GM12864 (cell line): ENCODE measurements around the gene SH3BP5L.
"Not testable (repeated sequence)": the region's sequence is repeated elsewhere in the genome, so short reads cannot be mapped to it uniquely, and the experiment has no call there.

Experiments used
- DNase-seq: peaks from one replicate; pipeline ENCODE4 v3.0.0-alpha.2; 2011; ENCODE audit warnings: low read depth
- H3K4me3 ChIP-seq: 2 replicates; pipeline ENCODE4 v1.5.1; 2011; ENCODE audit warnings: mild to moderate bottlenecking, low read depth, low read length, control low read depth
- TF ChIP-seq, protein P1 (sequence below): IDR thresholded peaks from 2 replicates; pipeline ENCODE4 v1.5.1; 2011; ENCODE audit warnings: low read depth, mild to moderate bottlenecking, moderate library complexity, low read length, control low read depth, inconsistent platforms; ENCODE audit errors: missing control alignments

The SH3BP5L gene

DNA sequence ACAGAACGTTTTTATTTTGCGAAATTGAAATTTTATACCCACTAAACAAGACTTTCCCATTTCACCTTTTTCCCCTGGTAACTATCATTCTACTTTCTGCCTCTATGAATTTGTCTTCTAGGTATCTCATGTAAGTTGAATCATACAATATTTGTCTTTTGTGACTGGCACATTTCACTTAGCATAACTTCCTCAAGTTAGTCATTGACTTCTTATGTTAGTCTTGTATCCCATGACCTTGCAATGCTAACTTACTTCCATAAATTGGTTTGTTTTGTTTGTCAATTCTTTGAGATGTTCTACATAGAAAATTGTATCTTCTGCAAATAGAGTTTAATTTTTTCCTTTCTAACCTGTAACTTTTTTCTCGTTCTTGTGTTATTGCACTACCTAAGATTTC, 26.9 kb downstream of the SH3BP5L start:
- no peak overlapping the region for H3K4me3 ChIP-seq
- TF ChIP-seq, protein P1, sequence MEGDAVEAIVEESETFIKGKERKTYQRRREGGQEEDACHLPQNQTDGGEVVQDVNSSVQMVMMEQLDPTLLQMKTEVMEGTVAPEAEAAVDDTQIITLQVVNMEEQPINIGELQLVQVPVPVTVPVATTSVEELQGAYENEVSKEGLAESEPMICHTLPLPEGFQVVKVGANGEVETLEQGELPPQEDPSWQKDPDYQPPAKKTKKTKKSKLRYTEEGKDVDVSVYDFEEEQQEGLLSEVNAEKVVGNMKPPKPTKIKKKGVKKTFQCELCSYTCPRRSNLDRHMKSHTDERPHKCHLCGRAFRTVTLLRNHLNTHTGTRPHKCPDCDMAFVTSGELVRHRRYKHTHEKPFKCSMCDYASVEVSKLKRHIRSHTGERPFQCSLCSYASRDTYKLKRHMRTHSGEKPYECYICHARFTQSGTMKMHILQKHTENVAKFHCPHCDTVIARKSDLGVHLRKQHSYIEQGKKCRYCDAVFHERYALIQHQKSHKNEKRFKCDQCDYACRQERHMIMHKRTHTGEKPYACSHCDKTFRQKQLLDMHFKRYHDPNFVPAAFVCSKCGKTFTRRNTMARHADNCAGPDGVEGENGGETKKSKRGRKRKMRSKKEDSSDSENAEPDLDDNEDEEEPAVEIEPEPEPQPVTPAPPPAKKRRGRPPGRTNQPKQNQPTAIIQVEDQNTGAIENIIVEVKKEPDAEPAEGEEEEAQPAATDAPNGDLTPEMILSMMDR: no peak
- DNase-seq: no peak

DNA sequence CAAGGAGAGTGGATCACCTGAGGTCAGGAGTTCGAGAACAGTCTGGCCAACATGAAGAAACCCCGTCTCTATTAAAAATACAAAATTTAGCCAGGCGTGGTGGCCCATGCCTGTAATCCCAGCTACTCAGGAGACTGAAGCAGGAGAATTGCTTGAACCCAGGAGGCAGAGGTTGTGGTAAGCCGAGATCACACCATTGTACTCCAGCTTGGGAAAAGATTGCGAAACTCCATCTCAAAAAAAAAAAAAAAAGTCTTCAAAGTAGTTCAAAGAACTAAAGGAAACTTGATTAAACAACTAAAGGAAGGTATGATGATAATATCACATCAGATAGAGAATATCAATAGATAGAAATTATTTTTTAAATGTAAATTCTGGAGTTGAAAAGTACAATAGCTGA, 31.1 kb downstream of the SH3BP5L start:
- H3K4me3 ChIP-seq, DNase-seq: not testable (repeated sequence)

DNA sequence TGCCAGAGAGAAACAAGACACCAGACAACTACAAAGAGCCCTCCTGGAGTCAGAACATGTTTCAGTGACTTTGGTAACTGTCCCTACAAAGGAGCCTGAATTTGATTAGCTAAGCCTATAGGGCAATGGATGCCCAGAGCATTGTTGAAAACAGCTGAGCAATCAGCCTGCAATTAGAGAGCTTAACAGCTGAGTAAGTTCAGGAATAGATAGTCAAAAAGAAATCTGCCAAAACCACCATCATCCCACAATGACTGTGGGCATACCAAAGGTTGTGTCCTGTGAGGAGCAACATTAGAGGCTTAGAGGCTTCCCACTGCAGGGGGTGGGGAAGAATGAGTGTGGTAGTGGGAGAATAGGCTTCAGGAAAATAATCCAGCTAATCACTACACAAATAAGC, 32.1 kb downstream of the SH3BP5L start:
- no peak for DNase-seq
- H3K4me3 ChIP-seq: no peak overlapping the region
- TF ChIP-seq, protein P1: no peak

DNA sequence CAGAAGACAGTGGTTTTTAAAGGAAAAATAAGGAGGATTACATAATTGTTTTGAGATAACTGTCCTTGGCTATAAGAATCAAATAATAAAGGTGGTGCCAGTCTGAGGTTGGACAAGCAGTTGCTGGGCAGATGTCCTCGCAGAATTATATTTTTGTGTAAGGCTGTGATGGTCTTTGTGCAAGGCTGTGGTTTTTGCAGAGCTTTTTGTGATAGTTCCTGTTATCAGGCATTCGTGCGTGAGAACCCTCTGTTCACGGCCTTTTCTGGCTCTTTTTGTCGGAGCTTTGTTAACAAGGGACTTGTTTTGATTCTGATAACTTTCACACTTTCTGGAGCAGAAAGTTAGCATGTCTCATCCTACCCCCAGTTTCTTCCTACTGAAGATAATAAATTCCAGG, 33.4 kb downstream of the SH3BP5L start:
- no peak overlapping the region for H3K4me3 ChIP-seq
- TF ChIP-seq, protein P1: no peak
- no peak for DNase-seq

DNA sequence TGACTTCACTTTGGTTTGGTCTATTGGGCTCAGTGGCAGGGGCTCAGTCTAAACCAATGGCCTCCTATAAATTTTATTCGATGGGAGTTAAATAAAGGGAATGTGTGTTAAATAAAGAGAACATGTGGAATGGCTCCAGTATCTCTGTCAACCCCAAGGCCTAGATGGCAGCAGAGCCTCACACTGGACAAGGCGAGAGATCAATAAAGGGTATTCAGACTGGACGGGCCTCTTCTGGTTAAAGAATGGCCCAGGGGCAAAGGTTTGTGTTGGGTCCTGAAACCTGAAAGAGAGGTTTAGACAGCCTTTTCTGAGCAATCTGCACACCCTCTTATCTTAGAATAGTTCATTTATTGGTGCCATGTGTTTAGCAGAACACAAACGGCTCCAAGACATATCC, 34.7 kb downstream of the SH3BP5L start:
- TF ChIP-seq, protein P1: no peak
- no peak overlapping the region for H3K4me3 ChIP-seq
- DNase-seq: no peak

DNA sequence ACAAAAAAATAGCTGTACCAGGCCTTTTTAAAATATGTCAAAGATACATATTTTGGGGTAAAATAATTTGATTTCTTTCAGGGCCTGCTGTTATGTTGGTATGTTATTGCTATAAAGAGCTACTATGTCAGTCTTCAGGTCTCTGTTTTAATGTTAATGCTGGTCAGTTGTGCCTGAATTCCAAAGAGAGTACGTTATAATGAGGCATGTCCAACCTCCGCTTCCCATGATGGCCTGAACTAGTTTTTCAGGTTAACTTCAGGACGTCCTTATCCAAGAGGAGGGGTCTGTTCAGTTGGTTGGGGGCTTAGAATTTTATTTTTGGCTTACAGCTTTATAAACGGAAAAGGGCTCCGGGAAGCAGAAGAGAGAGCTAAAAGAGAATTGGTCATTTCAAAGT, 35.3 kb downstream of the SH3BP5L start:
- TF ChIP-seq, protein P1: no peak
- no peak for DNase-seq
- no peak overlapping the region for H3K4me3 ChIP-seq

DNA sequence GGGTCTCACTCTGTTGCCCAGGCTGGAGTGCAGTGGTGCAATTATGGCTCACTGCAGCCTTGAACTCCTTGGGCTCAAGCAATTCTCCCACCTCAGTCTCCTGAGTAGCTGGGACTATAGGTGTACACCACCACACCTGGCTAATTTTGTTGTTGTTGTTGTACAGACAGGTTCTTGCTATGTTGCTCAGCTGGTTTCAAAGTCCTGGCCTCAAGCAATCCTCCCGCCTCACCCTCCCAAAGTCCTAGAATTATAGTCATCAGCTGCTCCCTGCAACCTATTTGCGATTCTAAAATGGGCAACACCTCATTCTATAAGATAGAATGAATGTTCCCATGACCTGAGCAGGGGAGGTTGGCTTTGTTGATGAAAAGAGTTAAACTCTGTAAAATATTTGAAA, 36.4 kb downstream of the SH3BP5L start:
- not testable (repeated sequence) for DNase-seq, H3K4me3 ChIP-seq

DNA sequence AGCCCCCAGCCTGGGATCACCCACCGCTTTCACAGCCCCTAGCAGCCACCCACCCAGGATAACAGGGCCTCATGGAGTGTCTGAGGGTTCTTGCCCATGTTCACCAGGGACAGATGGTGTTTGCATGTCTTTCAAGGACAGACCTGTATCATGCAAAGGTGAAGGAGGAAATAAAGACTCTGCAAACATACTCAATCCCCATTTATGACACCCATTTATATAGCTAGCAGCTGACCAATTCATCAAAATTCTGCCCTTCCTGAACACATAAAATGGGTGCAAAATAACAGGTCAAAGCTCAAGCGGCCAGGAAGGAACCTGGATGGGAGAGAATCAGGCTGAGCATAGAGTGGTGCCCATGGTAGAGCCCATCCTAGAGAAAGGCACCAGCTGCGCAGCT, 37.4 kb downstream of the SH3BP5L start:
- TF ChIP-seq, protein P1: no peak
- H3K4me3 ChIP-seq: no peak overlapping the region
- no peak for DNase-seq
